ENCODE results near the gene DNAJB12. TPM values are rescaled to one million over a fixed set of nuclear protein-coding genes. Genes with fewer than 3 reads are reported as not detected.
A peak's percentile ranks its signal among the peaks of the same experiment; 100 is the strongest.
"Not testable (repeated sequence)": the region's sequence is repeated elsewhere in the genome, so short reads cannot be mapped to it uniquely, and the experiment has no call there.

DNAJB12 gene
- total and polyA plus RNA-seq, 3 donors from 2014 or later, result 50.3 to 57.6 (median 52.4) TPM

DNA sequence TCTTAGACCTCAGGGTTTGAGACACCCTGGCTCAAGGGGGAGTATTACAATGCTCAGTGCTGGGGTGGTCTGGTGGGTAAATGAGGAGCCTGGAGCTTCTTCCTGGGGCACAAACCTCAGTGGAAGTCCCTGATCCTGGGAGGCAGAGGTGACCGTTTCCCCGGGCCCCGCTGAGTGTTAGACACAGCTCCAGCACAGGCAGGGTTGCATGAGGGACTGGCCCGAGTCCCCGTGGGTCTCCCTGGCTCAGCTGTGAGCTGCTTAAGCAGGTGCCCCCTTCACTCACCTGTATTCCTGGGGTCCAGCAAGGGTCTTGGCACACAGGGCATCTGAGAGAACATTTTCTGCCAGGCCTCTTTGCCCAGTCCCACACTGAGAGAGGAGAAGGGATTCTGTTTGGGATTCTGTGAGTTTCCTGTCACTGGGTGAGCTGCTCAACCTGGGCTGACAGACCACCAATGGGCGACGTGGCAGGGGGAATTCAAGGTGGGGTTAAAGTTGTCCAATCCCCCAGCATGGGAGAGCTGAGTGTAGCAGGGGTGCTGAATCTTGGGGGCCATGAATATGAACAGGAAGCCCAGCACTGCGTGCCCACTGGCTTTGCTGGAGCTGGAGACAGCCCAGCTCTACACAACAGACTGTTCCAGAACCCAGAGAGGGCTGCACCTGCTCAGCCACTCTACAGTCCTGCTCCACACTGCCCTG, 51.1 kb downstream of the DNAJB12 start:
- intact Hi-C loops (cut with DNase I; ENCODE audit: low total_unique reads), result no loop called here
- TF ChIP-seq, protein P1, sequence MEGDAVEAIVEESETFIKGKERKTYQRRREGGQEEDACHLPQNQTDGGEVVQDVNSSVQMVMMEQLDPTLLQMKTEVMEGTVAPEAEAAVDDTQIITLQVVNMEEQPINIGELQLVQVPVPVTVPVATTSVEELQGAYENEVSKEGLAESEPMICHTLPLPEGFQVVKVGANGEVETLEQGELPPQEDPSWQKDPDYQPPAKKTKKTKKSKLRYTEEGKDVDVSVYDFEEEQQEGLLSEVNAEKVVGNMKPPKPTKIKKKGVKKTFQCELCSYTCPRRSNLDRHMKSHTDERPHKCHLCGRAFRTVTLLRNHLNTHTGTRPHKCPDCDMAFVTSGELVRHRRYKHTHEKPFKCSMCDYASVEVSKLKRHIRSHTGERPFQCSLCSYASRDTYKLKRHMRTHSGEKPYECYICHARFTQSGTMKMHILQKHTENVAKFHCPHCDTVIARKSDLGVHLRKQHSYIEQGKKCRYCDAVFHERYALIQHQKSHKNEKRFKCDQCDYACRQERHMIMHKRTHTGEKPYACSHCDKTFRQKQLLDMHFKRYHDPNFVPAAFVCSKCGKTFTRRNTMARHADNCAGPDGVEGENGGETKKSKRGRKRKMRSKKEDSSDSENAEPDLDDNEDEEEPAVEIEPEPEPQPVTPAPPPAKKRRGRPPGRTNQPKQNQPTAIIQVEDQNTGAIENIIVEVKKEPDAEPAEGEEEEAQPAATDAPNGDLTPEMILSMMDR (IDR thresholded peaks at IDR 0.05), result no peak
- no peak for TF ChIP-seq POLR2A (IDR thresholded peaks at IDR 0.05)
- Histone ChIP-seq H3K9me3 (no peaks in the 10 kb centered on the region), H3K4me3 (no peak overlapping the region), H3K27me3 (no peaks in the 10 kb centered on the region), H3K36me3 (ENCODE audit: low read depth, missing control alignments) (no peaks in the 10 kb centered on the region), H3K4me1 (peaks cover 15% of the 10 kb centered on the region), H3K27ac (no peak overlapping the region)
- no peak for DNase-seq
- 81 to 85% methylated on average over 4 to 8 of the region's 8 CpGs for WGBS, 2 donors

GRCh38 chr10:72298592-72299519, 55.9 kb downstream of the DNAJB12 start:
- no peaks in the 10 kb centered on the region for H3K9me3 ChIP-seq
- peaks cover 16% of the 10 kb centered on the region for H3K4me1 ChIP-seq
- H3K4me3 ChIP-seq, result no peak overlapping the region
- TF ChIP-seq POLR2A (IDR thresholded peaks at IDR 0.05), result no peak
- TF ChIP-seq, protein P1 (IDR thresholded peaks at IDR 0.05), result no peak
- 82 to 90% methylated on average over 5 to 15 of the region's 16 CpGs for WGBS, 2 donors
- DNase-seq, result no peak
- H3K27me3 ChIP-seq, result no peaks in the 10 kb centered on the region
- no peaks in the 10 kb centered on the region for H3K36me3 ChIP-seq (ENCODE audit: low read depth, missing control alignments)
- intact Hi-C loops (cut with DNase I; ENCODE audit: low total_unique reads), result no loop called here
- peak overlapping the region; percentile 83 to 87 for H3K27ac ChIP-seq

DNA sequence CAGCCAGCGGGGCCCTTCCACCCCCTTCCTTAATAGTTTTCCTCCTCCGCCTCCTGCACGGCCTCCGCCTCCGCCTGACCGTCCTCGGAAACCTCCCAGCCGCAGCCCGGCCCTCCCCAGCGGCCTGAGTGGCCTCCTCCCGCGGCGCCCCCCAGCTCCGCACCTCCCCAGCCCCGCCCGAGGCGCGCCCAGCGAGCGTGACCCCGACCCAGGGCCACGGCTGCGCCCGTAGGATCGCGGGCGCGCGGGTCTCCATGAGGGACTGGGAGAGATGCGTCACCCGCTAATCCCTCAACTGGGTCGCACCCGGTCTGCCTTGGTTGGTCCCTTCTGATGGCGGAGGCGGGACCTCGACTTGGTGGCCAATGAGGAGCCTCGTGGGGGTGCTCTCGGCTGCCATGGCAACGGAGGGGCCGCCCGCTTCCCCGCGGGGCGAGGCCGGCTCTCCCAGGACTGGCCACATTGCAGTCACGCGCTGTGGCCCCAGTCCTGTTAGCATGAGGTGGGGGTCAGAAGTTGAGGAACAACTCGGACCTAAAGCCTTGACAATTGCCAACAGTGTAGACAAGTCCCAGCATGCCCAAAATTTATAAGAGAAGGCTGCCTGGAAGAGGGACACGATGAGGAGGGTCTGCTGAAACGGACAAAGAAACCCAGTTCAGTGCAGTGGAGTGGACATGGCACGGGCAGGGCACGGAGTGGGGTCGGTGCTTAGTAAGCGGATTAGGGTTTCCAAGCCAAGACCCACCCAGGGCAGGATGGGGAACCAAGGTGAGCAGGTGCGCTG, 56.7 kb downstream of the DNAJB12 start:
- TF ChIP-seq, protein P1 (IDR thresholded peaks at IDR 0.05), result no peak
- peak; percentile 64 for TF ChIP-seq POLR2A (IDR thresholded peaks at IDR 0.05)
- peaks cover 16% of the 10 kb centered on the region for H3K4me1 ChIP-seq
- 7 to 9% methylated on average over 21 to 55 of the region's 55 CpGs for WGBS, 2 donors
- no peaks in the 10 kb centered on the region for H3K27me3 ChIP-seq
- H3K4me3 ChIP-seq, result peak overlapping the region; percentile 49 to 71
- no peaks in the 10 kb centered on the region for H3K9me3 ChIP-seq
- peak; percentile 99 for DNase-seq
- no peaks in the 10 kb centered on the region for H3K36me3 ChIP-seq (ENCODE audit: low read depth, missing control alignments)
- H3K27ac ChIP-seq, result peak overlapping the region; percentile 83 to 87
- intact Hi-C loops (cut with DNase I; ENCODE audit: low total_unique reads), result no loop called here

- H3K9me3 ChIP-seq, result no peaks in the 10 kb centered on the region
- no peaks in the 10 kb centered on the region for H3K27me3 ChIP-seq
- peaks cover 16% of the 10 kb centered on the region for H3K4me1 ChIP-seq
- TF ChIP-seq, protein P1 (IDR thresholded peaks at IDR 0.05), result no peak
- TF ChIP-seq POLR2A (IDR thresholded peaks at IDR 0.05), result no peak
- H3K36me3 ChIP-seq (ENCODE audit: low read depth, missing control alignments), result no peaks in the 10 kb centered on the region
- peak overlapping the region; percentile 49 to 71 for H3K4me3 ChIP-seq
- intact Hi-C loops (cut with DNase I; ENCODE audit: low total_unique reads), result no loop called here
- peak; percentile 86 for DNase-seq
- 0% methylated on average over 10 to 30 of the region's 30 CpGs for WGBS, 2 donors
- H3K27ac ChIP-seq, result peak overlapping the region; percentile 83 to 87
Observed at GRCh38 chr10:72297281-72297804, 57.4 kb downstream of the DNAJB12 start.

DNA sequence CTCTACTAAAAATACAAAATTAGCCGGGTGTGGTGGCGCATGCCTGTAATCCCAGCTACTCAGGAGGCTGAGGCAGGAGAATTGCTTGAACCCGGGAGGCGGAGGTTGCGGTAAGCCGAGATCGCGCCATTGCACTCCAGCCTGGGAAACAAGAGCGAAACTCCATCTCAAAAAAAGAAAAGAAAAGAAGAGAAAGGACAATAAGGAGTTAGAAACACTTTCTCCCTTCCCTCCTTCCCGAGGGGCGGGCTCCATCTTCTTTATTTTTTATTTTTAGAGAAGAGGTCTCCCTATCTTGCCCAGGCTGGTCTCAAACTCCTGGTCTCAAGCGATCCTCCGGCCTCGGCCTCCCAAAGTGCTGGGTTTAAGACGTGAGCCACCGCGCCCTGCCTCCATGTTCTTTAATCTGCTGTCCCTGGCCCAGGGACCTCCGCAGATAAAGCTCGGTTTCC, 57.9 kb downstream of the DNAJB12 start:
- H3K9me3 ChIP-seq; H3K36me3 ChIP-seq (ENCODE audit: low read depth, missing control alignments); intact Hi-C loops (cut with DNase I; ENCODE audit: low total_unique reads); DNase-seq; H3K27me3 ChIP-seq: not testable (repeated sequence)
- 43 to 45% methylated on average over 19 of the region's 19 CpGs for WGBS, 2 donors
- Histone ChIP-seq H3K27ac (peak overlapping the region; percentile 83 to 87), H3K4me3 (peak overlapping the region; percentile 49 to 71), H3K4me1 (peaks cover 16% of the 10 kb centered on the region)

Data from testis (tissue), 3 donors.